NCI-H345 treated with DMSO at 0.1 percent for 48 hours (cell line): ENCODE data around the gene PTPN21.
"Not testable (repeated sequence)": the region's sequence is repeated elsewhere in the genome, so short reads cannot be mapped to it uniquely, and the experiment has no call there.

Experiments
- DNase-seq: peaks from one replicate; lab custom pipeline; 2025; ENCODE audit not compliant: unreplicated experiment; lab: John Stamatoyannopoulos, UW

The PTPN21 gene

GRCh38 chr14:88552876-88553275 is 1.9 kb downstream of the PTPN21 start:
- peak; percentile 15 for DNase-seq

- DNase-seq, result no peak
Measured at GRCh38 chr14:88551980-88552431, 2.8 kb downstream of the PTPN21 start.

DNA sequence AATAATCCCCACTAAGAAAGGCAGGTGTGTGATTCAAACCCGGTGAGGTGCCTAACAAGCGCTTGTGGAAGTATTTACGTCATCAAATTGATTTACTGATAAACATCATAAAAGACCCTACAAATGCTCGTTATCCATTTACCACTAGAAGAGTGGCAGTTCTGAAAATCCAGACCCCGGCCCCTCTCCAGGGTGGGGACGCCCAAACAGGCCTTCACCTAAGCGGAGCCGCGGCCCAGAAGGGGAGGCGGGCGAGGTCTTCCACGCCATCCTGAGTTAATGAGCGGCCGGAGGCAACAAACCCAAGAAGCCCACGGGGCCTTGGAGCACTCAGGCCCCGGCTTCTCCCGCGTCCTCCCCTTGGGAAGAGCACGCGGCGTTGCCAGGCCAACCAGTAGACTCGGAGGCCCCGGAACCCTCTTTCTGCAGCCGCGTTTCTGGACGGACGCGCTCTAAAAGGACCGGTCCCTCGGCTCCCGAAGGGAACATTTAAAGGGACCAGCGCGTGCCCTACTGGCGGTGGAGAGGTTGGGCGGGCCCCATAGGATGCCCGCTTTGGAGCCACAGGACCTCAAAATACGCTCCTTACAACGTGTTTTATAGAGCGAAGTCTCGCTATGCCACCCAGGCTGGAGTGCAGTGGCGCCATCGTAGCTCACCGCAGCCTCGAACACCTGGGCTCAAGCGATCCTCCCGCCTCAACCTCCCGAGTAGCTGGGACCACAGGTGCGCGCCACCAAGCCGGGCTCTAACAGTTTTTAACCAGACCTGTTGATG is 3.5 kb downstream of the PTPN21 start:
- DNase-seq, result no peak

DNA sequence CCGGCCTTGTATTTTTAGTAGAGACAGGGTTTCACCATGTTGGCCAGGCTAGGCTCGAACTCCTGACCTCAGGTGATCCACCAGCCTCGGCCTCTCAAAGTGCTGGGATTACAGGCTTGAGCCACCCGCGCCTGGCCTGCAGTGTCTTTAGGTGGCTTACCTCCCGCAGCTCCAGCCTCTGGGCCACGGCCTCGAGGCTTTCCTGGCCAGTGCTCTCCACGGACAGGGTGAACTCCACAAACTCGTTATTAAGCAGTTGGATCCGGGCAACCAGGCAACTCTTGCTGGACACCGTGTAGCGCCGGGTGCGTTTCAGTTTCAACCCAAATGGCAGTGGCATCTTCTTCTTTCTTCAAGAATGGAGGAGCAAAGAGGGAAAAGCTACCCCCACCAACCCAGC is 4.7 kb downstream of the PTPN21 start:
- no peak for DNase-seq

- no peak for DNase-seq
Measured at GRCh38 chr14:88547386-88547780, 7.4 kb downstream of the PTPN21 start.

DNA sequence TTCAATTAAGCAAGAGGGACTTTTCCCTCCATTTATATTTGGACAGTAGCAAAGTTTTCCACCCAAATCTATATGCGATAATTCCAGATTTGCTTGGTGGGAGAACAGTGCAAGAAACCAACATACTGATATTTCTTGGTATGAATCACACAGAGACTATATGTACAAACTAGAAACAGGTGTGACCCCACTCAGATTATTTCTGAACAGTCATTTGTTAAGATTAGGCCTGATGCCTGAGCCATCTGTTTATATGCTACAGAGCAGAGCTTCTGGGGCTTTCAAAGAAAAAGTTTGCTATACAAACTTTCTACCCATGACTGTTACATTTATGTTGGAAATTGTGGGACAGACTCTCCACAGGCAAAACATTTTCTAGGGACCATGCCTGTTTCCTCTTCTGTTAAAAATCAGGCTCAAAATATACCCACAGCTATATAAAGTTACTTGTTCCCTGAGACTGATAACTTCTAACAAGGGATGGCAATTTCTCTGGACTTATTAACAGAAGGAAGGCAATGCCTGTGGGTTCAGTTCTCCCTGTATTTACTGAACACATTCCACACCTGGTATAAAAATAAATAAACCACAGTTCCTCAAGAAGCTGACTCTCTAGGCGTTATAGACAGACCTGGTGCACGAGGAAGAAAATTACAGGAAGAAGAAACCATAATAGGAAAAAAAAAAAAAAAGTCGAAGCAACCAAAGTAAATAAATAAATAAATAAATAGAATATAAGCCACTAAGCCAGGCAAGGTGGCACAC is 8.0 kb downstream of the PTPN21 start:
- no peak for DNase-seq

DNA sequence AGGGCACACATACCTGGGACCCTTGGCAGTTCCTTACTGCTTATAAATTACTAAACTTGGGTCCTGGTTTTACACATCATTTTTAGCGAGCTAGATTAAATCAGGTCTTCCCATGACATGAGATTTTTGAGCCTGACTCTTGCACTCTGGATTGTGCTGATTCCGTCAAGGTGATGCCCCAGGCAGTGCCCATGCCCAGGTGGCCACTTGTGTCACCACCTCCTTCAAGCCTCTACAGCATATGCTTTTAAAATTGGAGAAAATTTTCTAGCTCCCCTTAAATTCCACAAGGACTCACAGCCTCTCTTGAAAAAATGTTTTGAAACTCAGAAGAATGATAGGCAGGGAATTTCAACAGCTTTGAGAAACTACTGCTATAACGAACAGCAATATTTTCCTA is 9.6 kb downstream of the PTPN21 start:
- no peak for DNase-seq

GRCh38 chr14:88542857-88543795 is 11.7 kb downstream of the PTPN21 start:
- no peak for DNase-seq

GRCh38 chr14:88541324-88541723 is 13.5 kb downstream of the PTPN21 start:
- no peak for DNase-seq

DNA sequence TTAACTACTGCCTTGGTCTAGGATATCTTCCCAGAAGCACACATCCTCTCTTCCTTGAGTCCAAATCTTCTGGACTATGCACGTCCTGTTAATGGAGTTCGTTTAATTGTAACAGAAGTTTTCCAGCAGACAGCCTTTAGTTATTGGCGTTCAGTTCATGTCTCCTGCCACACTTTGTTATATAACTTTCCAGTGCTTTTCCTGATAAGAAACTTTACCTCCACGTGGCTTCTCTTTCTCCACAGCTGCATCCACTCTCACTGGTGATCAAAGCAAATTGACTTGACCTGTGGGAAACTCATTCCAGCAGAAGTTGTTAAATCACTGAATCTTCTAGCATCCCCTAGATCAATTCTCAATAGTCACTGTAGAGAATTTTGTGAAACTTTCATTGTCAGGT is 19.0 kb downstream of the PTPN21 start:
- no peak for DNase-seq

GRCh38 chr14:88535149-88535548 is 19.7 kb downstream of the PTPN21 start:
- DNase-seq, result no peak

DNA sequence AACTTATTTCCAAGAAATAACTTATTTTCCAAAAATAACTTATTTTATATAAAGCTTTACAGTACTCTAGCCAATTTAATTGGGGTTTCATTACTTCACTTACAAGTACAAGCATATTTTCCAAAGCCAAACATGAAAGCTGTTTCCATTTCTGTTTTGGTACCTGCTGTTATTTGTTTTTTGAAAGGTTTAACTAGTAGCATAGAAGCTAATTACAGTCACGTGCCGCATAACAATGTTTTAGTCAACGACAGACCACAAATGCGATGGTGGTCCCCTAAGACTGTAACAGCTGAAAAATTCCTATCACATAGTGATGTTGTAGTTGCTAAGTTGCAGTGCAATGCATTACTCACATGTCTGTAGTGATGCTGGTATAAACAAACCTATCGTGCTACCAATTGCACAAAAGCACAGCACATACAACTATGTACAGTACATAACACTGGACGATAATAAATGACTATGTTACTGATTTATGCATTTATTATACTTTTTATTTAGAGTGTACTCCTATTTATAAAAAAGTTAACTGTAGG is 21.7 kb downstream of the PTPN21 start:
- no peak for DNase-seq

- not testable (repeated sequence) for DNase-seq
Measured at GRCh38 chr14:88529889-88530288, 24.9 kb downstream of the PTPN21 start.

- DNase-seq, result no peak
Measured at GRCh38 chr14:88522393-88522792, 32.4 kb downstream of the PTPN21 start.

DNA sequence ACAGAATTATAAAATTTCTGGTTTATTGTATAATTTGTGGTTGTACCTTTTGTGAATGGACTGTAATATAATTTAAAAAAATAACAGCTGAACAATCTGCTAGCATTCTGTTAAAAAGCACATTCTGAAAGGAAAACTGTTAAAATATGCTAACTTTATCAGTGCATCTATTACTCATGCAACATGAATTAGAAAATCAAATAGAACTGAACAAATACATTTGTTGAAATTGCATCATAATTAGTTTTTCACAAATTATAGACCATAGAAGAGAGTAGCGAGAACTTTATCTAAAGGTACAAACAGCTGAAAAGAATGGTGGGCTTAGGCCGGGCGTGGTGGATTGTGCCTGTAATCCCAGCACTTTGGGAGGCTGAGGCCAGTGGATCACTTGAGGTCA is 33.0 kb downstream of the PTPN21 start:
- no peak for DNase-seq

DNA sequence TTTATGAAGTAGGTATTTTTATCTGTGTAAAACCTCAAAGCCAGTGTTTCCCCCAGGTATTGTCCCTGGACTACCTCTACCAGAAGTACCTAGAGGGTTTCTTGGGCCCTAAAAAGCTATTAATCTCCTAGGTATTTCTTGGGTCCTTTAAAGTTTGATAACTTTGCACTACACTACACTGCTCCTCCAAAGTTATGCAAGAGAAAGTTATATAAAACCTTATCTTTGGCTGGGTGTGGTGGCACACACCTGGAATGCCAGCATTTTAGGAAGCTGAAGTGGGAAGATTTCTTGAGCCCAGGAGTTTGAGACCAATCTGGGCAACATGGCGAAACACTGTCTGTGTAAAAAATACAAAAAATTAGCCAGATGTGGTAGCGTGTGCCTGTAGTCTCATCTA is 34.9 kb downstream of the PTPN21 start:
- no peak for DNase-seq

DNA sequence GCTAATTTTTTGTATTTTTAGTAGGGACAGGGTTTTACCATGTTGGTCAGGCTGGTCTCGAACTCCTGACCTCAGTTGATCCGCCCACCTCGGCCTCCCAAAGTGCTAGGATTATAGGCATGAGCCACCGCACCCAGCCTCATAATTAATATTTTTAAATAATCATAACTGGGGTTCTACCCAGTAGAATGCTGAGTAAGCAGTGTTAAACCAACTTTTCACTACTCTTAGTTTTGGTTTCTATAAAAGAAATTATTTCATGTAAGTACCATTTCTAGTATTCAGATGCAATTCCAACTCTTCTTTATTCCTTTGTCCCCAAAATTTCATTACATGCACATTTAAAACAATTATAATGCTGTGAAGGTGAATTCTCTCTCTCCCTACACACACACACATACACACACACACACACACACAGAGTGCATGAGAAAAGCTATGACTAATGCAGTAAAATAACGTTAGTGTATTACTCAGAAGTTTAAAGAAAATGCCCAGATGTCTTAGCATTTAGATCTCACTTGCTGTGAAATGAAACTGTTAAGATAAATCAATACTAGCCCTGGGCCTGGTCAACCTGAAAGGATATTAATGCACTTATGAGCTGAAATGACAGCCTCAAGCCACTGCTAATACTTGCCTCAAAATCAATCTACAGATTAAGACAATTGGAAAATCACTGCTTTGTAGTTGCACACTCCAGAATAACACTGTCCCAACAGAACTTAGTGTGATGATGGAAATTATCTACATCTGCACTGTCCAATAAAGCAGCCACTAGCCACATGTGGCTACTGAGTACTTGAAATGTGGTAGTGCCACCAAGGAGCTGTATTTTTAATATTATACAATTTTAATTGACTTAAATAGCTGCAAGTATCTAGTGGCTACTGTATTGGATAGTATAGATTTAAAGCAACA is 36.0 kb downstream of the PTPN21 start:
- no peak for DNase-seq

DNA sequence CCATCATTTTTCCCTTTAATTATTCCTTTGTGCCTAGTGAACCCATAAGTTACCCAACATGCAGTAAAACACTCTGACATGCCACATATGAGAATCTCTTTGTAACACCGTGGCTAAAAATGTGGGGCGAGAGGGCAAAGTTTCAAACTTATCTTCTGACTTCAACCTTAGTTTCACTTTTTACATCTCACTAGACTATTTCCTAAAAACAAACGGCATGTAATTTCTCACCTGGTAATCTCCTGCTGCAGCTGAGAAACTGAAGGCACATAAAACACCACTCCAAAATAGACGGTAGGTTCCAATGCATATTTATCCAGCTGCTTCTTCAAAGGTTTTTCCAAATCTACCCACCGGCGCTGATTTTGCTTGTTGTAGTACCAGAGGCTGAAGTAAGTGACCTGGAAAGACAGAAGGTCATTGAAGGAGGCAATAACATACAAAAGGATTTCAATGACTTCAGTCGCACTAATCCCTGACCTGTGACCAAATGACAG is 37.9 kb downstream of the PTPN21 start:
- DNase-seq, result no peak

DNA sequence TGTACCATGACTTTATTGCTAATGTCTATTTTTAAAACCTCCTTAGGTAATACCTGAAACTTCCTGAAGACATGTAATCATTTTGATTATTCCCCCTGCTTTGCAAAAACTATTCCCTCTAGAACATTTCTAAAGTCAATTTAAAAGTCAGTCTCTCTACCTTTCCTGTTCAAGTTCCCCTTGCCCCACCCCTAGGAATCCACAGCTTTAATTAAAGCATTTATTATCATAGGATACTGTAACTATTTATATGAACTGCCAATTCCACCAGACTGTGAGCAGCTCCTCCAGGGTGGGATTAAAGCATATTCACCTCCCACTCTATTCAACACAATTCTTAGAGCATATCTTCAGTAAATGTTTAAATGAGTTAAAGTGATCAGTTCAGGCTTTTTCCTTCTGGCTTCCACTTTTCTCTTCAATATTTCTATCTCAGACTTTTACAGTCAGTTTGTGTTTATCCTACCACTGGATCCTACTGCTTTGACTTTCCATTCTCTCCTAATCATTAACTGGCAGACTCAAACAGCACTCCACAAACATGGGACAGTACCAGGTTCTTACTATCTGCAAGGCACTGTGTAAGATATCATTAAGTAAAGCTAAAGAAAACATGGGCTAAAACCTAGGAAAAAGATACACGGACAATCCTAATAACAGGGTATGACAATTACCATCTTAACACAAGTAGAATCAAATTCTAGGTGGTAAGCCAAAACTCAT is 39.1 kb downstream of the PTPN21 start:
- DNase-seq, result no peak
